NCI-H2196 (cell line): ENCODE data around the gene ABHD12.
"Not testable (repeated sequence)": the region's sequence is repeated elsewhere in the genome, so short reads cannot be mapped to it uniquely, and the experiment has no call there.

Source experiments
- DNase-seq: peaks from one replicate; lab custom pipeline; 2025; ENCODE audit not compliant: unreplicated experiment; lab: John Stamatoyannopoulos, UW

Gene ABHD12

DNA sequence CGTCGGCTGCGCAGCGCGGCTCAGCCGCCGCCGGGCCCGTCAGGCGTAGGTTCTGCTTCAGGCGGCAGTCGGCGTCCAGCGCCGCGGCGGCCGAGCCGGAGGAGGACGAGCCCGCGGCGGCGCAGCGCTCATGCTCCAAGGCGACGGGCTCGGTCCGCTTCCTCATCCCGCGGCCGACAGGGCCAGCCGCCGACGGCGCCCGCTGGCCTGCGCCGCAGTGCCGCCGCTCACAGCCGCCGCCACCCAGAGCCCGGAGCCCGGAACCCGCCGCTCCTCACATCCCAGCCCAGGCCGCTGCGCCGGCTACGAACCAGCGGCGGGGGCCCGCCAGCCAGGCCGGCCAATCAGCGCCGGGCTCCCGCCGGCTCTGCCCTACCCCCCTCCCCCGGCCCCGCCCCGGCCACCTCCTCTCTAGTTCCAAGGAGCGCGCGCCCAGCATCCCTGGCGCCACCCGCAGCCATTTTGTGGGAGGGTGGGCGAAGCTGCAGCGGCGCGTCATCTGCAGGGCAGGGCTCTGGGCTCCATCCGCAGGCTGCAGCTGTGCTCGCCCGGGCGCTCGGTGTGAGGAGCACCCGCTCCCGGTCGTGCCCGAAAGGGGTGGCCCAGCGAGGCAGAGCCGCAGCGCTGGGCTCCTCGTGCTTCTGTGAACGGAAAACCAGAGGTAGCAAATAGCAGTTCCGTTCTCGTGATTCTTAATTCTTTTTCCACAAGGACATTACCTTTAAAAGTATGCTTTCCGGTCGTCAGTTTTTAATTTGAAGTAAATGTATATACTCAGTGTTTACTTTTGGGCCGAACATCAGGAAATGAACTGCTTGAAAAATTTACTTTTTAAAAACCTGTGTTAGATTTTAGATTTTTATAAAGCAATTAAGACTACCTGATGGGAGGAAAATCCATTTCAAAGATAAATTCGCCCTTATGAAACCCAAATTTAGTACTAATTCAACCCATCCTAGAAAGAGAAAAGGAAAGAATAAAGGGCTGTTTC is at the start of gene ABHD12:
Gene ABHD12, minus strand, starts transcription at position 298 of the 991 bp plus-strand sequence. Its CDS starts 132 bp downstream, at position 166.
- peak; percentile 95 for DNase-seq

DNA sequence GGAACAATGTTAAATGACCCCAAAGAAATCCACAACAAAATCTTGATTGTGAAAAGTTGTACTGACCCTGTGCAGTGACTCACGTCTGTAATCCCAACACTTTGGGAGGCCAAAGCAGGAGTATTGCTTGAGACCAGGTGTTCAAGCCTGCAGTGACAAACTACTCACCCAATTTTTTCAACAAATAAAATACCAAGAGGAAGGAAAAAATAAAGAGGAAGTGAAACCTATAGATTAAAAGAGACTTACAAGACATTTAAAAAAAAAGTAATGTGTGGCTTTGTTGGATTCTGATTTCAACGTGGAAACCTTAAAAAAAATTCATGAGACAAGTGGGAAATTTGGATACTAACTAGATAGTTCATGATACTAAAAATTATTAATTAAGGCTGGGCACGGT is 48.7 kb upstream of the ABHD12 start:
- DNase-seq, result no peak

DNA sequence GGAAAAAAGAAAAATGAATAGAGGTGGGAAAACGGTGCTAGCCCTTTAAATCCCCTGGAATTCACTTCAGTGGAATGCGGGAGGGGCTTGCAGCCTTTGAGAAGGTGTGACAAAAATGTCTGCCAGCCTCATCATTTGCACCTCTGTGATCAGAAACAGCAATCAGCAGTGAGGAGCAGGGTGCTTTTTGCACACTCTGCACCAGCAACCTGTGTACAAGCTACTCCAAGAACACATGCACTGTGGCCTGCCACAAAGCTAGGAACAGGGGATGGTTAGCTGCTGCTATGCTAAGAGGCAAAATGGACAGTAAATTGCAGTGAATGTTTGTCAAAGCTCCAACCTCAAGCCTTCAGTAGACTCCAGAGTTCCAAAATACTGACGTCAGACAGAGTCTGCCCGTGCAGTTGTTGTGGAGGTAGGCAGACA is 46.5 kb upstream of the ABHD12 start:
- DNase-seq, result no peak

DNA sequence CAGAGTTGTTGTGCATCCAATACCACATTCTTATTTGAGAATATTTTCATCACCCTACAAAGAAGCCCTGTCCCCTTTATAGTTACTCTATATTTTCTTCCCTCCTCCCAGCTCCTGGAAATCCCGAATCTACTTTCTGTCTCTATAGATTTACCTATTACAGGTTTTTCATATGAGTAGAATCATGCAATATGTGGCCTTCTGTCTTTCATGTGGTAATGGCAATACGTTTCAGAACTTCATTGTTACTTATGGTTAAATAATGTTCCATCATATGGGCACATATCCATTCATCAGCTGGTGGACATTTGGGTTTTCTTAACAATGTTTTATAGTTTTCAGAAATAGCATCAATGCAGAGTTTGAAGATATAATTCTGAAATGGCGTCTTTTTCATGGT is 33.9 kb upstream of the ABHD12 start:
- DNase-seq, result no peak

DNA sequence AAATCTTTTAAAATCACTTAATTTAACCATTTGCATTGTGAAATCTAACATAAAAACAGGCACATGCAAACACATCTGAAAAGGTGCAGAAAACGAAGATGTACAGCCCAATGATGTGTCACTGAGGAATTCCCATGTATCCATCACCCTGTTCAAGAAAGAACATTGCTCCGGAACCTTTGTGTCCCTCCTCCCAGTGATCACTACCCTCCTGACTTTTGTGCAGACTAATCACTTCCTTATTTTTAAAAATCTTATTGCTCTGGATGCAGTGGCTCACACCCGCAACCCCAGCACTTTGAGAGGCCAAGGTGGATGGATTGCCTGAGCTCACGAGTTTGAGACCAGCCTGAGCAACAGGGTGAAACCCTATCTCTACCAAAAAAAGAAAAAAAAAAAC is 31.4 kb upstream of the ABHD12 start:
- no peak for DNase-seq

- no peak for DNase-seq
These were observed 30.5 kb upstream of the ABHD12 start for GRCh38 chr20:25421102-25421501.

DNA sequence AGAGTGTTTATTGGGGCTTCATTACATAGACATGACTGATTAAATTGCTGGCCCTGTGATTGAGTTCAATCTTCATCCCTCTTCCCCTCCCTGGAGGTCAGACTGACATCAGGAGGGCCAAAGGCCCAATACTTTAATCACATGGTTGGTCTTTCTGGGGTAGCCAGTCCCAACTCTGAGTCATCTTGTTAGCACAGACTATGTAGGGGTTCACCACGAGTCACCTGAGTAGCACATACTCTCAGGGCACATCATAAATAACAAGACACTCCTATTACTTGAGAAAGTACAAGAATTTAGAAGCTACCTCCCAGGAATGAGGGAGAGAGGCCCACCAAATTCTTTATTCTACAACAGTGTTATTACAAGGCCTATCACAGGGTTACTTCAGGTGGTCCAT is 28.1 kb upstream of the ABHD12 start:
- no peak for DNase-seq

DNA sequence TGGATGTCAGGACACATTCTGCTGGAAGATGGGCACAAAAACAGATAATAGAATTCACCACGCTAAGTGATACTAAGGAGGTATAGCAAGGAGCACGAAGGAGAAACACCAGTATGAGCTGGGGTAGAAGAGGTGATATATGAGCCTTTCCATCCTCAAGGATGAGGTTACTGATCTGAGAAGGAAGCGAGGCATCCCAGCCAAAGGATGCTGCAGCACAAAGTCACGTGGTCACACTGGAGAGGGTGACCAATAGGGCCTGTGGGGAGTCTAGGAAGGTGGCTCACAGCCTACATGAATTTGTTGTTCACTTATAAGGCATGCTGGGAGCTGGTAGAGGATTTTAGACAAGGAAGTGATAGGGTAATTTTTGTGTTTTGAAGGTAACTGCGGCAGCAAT is 18.3 kb upstream of the ABHD12 start:
- DNase-seq, result no peak

DNA sequence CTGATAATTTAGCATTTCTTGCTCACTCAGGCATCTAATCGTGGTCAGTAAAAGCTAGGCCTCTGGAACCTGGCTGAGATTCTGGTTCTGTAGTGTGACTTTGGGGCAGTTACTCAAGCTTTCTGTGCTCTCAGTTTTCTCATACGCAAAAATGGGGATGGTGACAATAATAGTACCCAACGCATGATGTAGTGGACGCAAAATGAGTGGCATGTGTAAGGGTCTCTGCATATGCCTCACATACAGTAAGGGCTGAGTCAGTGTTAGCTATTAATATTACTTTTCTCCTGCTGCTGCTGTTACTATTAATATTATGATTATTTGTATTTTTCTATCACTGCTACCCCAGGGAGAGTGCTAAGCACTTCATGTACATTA is 17.5 kb upstream of the ABHD12 start:
- no peak for DNase-seq

- peak; percentile 94 for DNase-seq
These were observed 16.9 kb upstream of the ABHD12 start, which contains the start of gene GINS1 for GRCh38 chr20:25407311-25408169. GINS1 (plus strand) TSS chr20:25407673; CDS start chr20:25407821, 148 bp downstream.

- no peak for DNase-seq
These were observed 11.9 kb upstream of the ABHD12 start for GRCh38 chr20:25402583-25402982.

GRCh38 chr20:25400291-25400732 is 9.7 kb upstream of the ABHD12 start:
- not testable (repeated sequence) for DNase-seq

GRCh38 chr20:25399037-25399430 is 8.4 kb upstream of the ABHD12 start:
- peak; percentile 76 for DNase-seq

GRCh38 chr20:25398376-25399036 is 7.9 kb upstream of the ABHD12 start:
- DNase-seq, result no peak

DNA sequence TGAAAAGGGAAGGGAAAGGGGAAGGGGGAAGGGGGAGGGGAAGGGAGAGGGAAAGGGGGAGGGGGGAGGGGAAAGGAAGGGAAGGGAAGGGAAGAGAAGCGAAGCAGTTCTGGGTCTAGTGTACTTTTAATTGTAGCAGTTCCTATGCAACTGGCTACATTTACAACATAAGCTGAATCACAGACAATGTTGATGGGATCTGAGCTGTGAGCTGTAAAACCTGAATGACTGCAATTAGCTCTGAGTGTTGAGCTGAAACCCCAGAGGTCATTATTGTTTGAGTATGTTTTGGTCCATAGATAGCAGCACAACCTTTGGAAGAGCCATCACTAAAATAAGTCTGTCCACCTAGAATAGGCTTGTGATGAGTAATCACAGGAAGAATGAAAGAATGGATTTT is 7.2 kb upstream of the ABHD12 start:
- no peak for DNase-seq

DNA sequence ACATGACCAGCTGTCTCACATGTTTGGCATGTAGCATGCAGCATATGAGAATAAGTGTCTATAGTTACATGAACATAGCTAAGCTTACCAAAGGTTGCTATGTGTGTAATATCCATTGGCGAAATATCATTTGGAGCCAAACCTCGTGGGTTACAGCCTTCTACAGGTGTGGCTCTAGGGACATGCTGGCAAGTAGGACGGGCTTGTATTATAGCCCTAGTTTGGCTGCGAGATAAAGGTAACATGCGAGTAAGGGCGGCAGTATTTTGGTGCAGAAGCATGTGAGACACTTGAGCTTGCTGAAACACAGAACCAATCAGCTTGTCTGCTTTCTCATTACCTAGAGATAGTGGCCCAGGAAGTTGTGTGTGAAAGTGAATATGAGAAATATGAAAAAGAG is 6.5 kb upstream of the ABHD12 start:
- no peak for DNase-seq

DNA sequence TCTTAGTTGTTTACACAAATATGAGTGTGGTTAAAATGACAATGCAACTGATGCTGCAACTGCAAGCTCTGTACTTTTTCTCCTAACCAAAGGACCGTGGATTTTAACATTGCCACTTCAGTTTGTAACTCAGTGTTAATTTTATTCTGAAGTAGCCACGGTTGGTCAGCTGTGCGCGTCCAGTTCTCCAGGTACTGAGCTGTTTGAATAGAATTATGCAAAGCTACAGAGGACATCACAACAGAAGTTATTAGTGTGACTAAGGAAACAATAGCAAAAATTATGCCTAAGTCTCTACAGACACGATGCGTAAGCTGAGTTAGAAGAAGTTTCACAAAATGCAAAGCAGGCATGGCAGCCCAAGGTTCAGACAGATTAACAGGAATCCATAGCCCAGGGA is 4.4 kb upstream of the ABHD12 start:
- no peak for DNase-seq

DNA sequence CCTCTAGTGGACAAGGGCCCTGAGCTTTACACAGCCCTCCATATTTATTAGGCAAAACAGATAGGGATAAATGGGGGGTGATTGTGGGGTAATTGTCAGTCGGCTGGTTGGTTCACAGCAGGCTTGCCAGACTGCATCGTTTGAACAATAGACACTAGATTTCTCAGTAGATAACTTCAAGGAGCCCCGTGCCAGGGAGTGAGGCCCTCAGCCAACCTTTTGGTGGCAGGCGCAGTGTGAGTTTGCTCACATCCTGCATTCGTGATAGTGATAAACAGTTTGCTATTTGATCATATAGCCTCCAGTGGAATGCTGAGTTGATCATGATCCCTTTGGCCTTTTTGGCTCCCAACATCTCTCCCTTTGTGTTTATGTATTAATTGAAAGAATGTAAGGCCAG is 3.6 kb upstream of the ABHD12 start:
- DNase-seq, result no peak

DNA sequence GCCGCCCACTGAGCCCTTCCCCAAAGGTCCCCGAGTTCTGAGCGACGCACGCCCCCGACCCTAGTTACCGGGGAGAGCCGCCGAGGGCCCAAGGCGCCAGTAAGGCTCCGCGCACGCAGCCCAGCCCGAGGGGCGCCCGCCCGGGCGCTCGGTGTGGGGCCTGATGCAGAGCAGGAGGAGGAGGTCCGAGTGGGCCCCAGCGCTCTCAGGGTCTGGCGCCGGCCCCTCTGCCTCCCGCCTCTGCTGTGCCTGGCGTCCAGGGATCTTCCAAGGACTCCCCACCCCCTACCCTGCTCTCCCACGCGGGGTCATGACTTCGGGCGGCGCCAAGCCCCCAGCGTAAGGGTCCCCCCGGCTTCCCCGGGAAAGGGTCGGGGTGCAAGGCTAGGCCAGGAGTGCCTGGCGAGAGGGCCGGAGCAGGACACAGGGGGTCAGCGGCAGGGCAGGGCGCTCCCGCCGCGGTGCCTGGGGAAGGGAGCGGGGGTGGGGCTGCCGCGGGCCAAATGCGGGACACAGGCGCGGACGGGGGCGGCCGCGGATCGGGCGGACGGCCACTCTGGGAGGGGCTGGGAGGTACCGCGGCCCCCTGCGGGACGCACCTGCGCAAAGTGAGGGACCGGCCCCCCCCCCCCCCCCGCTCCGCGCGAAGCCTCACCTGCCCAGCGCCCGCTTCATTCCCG is 637 bp downstream of the ABHD12 start:
- peak; percentile 55 for DNase-seq

GRCh38 chr20:25389401-25389857 is 1.2 kb downstream of the ABHD12 start:
- DNase-seq, result peak; percentile 9
